Spleen (tissue), 7 donors: ENCODE results near the gene H2AZ1.

Experiments used
- CTCF ChIP-seq, 11 experiments: fragments of 200-600 bp in 7 of 11; fragments of 450-650 bp in 4 of 11; sonication (generic) in 4 of 11; IDR thresholded peaks in 8 of 11; conservative IDR thresholded peaks in 3 of 11; 1 replicate in 7 of 11; 2 replicates in 4 of 11; pipeline versions ENCODE4 v1.4.0 to v1.8.0; 2016 to 2021; ENCODE audit warnings: antibody characterized with exemption in 11 of 11, inconsistent platforms in 4 of 11, mild to moderate bottlenecking in 1 of 11
- POLR2AphosphoS5 ChIP-seq, 3 donors: sonication (generic); formaldehyde crosslinking; IDR thresholded peaks; one replicate each; pipeline ENCODE4 v1.5.1; 2017; ENCODE audit warnings: antibody characterized with exemption in 3 of 3
- donor health status: DM: no; HTN: no; CAD: no; lungs with moderate emphysema.
- donor health status: DM: no; HTN: no; CAD: no.
- donor health status: DM: no; HTN: no; CAD: no.

GRCh38 chr4:99983289-99983943 lies 33.3 kb upstream of the H2AZ1 start:
- no peak for TF ChIP-seq CTCF (IDR thresholded peaks at IDR 0.05 in 8 of 11, conservative IDR thresholded peaks at IDR 0.05 in 3 of 11)
- no peak for TF ChIP-seq POLR2AphosphoS5 (IDR thresholded peaks at IDR 0.05)
